ENCODE results near the gene TIMP4. TPM values are rescaled to one million over a fixed set of nuclear protein-coding genes. Genes with fewer than 3 reads are reported as not detected.

Gene TIMP4
- total RNA-seq, 1 experiment from 2014 or later, result not detected

- Histone ChIP-seq H3K4me3 (ENCODE audit: low read depth in 2 of 2, low read length in 2 of 2) (no peak overlapping the region), H3K27ac (ENCODE audit: low read length) (no peak overlapping the region), H3K36me3 (ENCODE audit: control insufficient read depth, insufficient read depth, low read length) (no peaks in the 10 kb centered on the region), H3K27me3 (ENCODE audit: control insufficient read depth, insufficient read depth, low read length) (no peaks in the 10 kb centered on the region), H3K4me1 (ENCODE audit: control insufficient read depth, insufficient read depth, low read length) (no peaks in the 10 kb centered on the region), H3K9me3 (ENCODE audit: control insufficient read depth, insufficient read depth, low read depth, low read length) (no peaks in the 10 kb centered on the region)
- ChIA-PET POLR2A (no interaction called here), CTCF (no interaction called here)
- TF ChIP-seq, protein P1, sequence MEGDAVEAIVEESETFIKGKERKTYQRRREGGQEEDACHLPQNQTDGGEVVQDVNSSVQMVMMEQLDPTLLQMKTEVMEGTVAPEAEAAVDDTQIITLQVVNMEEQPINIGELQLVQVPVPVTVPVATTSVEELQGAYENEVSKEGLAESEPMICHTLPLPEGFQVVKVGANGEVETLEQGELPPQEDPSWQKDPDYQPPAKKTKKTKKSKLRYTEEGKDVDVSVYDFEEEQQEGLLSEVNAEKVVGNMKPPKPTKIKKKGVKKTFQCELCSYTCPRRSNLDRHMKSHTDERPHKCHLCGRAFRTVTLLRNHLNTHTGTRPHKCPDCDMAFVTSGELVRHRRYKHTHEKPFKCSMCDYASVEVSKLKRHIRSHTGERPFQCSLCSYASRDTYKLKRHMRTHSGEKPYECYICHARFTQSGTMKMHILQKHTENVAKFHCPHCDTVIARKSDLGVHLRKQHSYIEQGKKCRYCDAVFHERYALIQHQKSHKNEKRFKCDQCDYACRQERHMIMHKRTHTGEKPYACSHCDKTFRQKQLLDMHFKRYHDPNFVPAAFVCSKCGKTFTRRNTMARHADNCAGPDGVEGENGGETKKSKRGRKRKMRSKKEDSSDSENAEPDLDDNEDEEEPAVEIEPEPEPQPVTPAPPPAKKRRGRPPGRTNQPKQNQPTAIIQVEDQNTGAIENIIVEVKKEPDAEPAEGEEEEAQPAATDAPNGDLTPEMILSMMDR (IDR thresholded peaks at IDR 0.05), result no peak
- no peak for TF ChIP-seq SIN3A (IDR thresholded peaks at IDR 0.05; ENCODE audit: borderline replicate concordance, insufficient read depth, low read depth, low read length)
- no peak for TF ChIP-seq POLR2AphosphoS5 (IDR thresholded peaks at IDR 0.05; ENCODE audit: low read depth, low read length)
- no peak for TF ChIP-seq TCF7L2 (IDR thresholded peaks at IDR 0.05; ENCODE audit: low read depth, low read length)
- TF ChIP-seq, protein P2, sequence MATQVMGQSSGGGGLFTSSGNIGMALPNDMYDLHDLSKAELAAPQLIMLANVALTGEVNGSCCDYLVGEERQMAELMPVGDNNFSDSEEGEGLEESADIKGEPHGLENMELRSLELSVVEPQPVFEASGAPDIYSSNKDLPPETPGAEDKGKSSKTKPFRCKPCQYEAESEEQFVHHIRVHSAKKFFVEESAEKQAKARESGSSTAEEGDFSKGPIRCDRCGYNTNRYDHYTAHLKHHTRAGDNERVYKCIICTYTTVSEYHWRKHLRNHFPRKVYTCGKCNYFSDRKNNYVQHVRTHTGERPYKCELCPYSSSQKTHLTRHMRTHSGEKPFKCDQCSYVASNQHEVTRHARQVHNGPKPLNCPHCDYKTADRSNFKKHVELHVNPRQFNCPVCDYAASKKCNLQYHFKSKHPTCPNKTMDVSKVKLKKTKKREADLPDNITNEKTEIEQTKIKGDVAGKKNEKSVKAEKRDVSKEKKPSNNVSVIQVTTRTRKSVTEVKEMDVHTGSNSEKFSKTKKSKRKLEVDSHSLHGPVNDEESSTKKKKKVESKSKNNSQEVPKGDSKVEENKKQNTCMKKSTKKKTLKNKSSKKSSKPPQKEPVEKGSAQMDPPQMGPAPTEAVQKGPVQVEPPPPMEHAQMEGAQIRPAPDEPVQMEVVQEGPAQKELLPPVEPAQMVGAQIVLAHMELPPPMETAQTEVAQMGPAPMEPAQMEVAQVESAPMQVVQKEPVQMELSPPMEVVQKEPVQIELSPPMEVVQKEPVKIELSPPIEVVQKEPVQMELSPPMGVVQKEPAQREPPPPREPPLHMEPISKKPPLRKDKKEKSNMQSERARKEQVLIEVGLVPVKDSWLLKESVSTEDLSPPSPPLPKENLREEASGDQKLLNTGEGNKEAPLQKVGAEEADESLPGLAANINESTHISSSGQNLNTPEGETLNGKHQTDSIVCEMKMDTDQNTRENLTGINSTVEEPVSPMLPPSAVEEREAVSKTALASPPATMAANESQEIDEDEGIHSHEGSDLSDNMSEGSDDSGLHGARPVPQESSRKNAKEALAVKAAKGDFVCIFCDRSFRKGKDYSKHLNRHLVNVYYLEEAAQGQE (IDR thresholded peaks at IDR 0.05; ENCODE audit: insufficient read depth in 1 of 2, low read depth in 2 of 2, low read length in 1 of 2), result no peak
- intact Hi-C loops (cut with micrococcal nuclease; ENCODE audit: unreplicated experiment), result no loop called here
- DNase-seq (ENCODE audit: low read depth, low spot score) (no peak), ATAC-seq (no peak)
- no TSS peak for BruUV-seq (replicated peaks)
- in situ Hi-C loops (cut with HindIII; ENCODE audit: low pct_unique_long_range_greater_than_20kb, low sequenced_read_pairs), result no loop called here
Observed at GRCh38 chr3:12149029-12149428, 9.7 kb downstream of the TIMP4 start.

DNA sequence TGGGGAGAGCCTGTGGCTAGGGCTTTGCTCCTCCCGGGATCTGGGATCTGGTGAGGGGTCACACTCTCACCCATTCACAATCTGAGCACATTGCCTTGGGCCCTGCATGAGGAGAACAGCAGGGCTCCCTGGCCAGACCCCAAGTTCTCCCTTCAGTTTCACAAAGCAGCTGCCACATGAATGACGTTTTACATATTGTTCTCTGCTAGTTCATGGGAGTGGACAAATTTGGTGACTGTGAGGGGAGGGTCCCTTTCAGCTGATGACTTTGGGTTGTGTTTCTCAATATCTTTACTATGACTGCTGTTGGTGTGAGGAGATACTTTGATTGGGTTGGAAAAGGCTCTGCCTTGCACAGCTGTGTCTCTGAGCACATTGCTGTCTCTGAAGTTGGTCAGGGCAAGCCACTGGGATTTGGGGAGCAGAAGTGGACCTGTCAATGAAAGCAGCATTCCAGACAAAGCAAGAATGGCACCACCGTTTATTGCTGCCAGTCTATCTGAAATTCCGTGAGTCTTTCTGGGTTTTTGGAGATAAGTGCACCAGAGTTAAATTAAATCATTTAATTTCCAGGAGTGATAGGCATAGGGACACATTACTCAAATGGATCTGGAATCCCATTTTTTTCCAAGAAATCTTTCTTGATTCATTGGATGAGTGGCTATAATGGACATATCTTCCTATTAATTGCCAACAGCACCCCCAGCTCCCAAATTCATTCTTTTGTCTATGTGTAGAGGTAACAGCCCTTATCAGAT, 10.3 kb downstream of the TIMP4 start:
- no peak for ATAC-seq
- TF ChIP-seq, protein P1 (IDR thresholded peaks at IDR 0.05), result no peak
- TF ChIP-seq, protein P2 (IDR thresholded peaks at IDR 0.05; ENCODE audit: insufficient read depth in 1 of 2, low read depth in 2 of 2, low read length in 1 of 2), result no peak
- no TSS peak for BruUV-seq (replicated peaks)
- H3K9me3 ChIP-seq (ENCODE audit: control insufficient read depth, insufficient read depth, low read depth, low read length), result no peaks in the 10 kb centered on the region
- H3K36me3 ChIP-seq (ENCODE audit: control insufficient read depth, insufficient read depth, low read length), result no peaks in the 10 kb centered on the region
- CTCF ChIA-PET, result no interaction called here
- no peak for DNase-seq (ENCODE audit: low read depth, low spot score)
- H3K4me1 ChIP-seq (ENCODE audit: control insufficient read depth, insufficient read depth, low read length), result no peaks in the 10 kb centered on the region
- in situ Hi-C loops (cut with HindIII; ENCODE audit: low pct_unique_long_range_greater_than_20kb, low sequenced_read_pairs), result no loop called here
- intact Hi-C loops (cut with micrococcal nuclease; ENCODE audit: unreplicated experiment), result no loop called here
- no peak overlapping the region for H3K4me3 ChIP-seq (ENCODE audit: low read depth in 2 of 2, low read length in 2 of 2)
- H3K27ac ChIP-seq (ENCODE audit: low read length), result no peak overlapping the region
- no peaks in the 10 kb centered on the region for H3K27me3 ChIP-seq (ENCODE audit: control insufficient read depth, insufficient read depth, low read length)
- POLR2A ChIA-PET, result no interaction called here

All from Panc1 (cell line).